H9 (cell line): Measurements from ENCODE around the gene C20orf96. TPM values are rescaled to one million over a fixed set of nuclear protein-coding genes. Genes with fewer than 3 reads are reported as not detected.
A peak's percentile ranks its signal among the peaks of the same experiment; 100 is the strongest.

Experiments used
- DNase-seq: peaks from one replicate; pipeline ENCODE4 v3.0.0-alpha.2; 2017
- H2AFZ ChIP-seq: one replicate; pipeline ENCODE4 v1.6.1; 2013; ENCODE audit warnings: mild to moderate bottlenecking, low read length, control low read depth, moderate library complexity
- H2AK5ac ChIP-seq: 2 replicates; pipeline ENCODE4 v1.6.1; 2013; ENCODE audit warnings: low read length, control low read depth, mixed read lengths; ENCODE audit not compliant: insufficient read length
- H2BK120ac ChIP-seq: one replicate; pipeline ENCODE4 v1.6.1; 2013; ENCODE audit warnings: low read depth, mild to moderate bottlenecking, low read length, control low read depth, inconsistent platforms; ENCODE audit not compliant: poor library complexity, severe bottlenecking
- H2BK12ac ChIP-seq: 2 replicates; pipeline ENCODE4 v1.6.1; 2013; ENCODE audit warnings: low read length, control low read depth, mixed read lengths, low read depth; ENCODE audit not compliant: insufficient read length
- H2BK15ac ChIP-seq: 2 replicates; pipeline ENCODE4 v1.6.1; 2013; ENCODE audit warnings: low read depth, low read length, control low read depth
- H2BK20ac ChIP-seq: one replicate; pipeline ENCODE4 v1.6.1; 2013; ENCODE audit warnings: low read depth, mild to moderate bottlenecking, low read length, control low read depth, inconsistent platforms; ENCODE audit not compliant: poor library complexity, severe bottlenecking
- H2BK5ac ChIP-seq: 2 replicates; pipeline ENCODE4 v1.6.1; 2013; ENCODE audit warnings: low read length, control low read depth, mixed read lengths; ENCODE audit not compliant: insufficient read length
- H3K14ac ChIP-seq: 2 replicates; pipeline ENCODE4 v1.6.1; 2013; ENCODE audit warnings: low read length, control low read depth; ENCODE audit not compliant: insufficient read depth
- H3K18ac ChIP-seq: 2 replicates; pipeline ENCODE4 v1.6.1; 2013; ENCODE audit warnings: low read depth, mild to moderate bottlenecking, mixed read lengths, low read length, control low read depth; ENCODE audit not compliant: insufficient read length
- H3K23ac ChIP-seq: 2 replicates; pipeline ENCODE4 v1.6.1; 2013; ENCODE audit warnings: low read length, control low read depth, mixed read lengths, low read depth; ENCODE audit not compliant: insufficient read length
- H3K23me2 ChIP-seq: 2 replicates; pipeline ENCODE4 v1.6.1; 2013; ENCODE audit warnings: low read depth, mild to moderate bottlenecking, mixed read lengths, low read length, control low read depth; ENCODE audit not compliant: insufficient read length, poor library complexity, severe bottlenecking
- H3K27ac ChIP-seq: 2 replicates; pipeline ENCODE4 v1.5.1; 2013; ENCODE audit warnings: low read length, control low read depth, mixed read lengths, low read depth; ENCODE audit not compliant: insufficient read length
- H3K27me3 ChIP-seq: 2 replicates; pipeline ENCODE4 v1.6.1; 2013; ENCODE audit warnings: low read length, control low read depth, inconsistent platforms; ENCODE audit not compliant: insufficient read depth
- H3K4ac ChIP-seq: 2 replicates; pipeline ENCODE4 v1.6.1; 2013; ENCODE audit warnings: low read depth, mild to moderate bottlenecking, control low read depth, inconsistent platforms, low read length, moderate library complexity
- H3K4me1 ChIP-seq: 2 replicates; pipeline ENCODE4 v1.6.1; 2013; ENCODE audit warnings: low read length, control low read depth, inconsistent platforms; ENCODE audit not compliant: insufficient read depth
- H3K4me2 ChIP-seq: 2 replicates; pipeline ENCODE4 v1.6.1; 2013; ENCODE audit warnings: low read length, control low read depth, mixed read lengths; ENCODE audit not compliant: insufficient read length, insufficient read depth
- H3K56ac ChIP-seq: 2 replicates; pipeline ENCODE4 v1.6.1; 2013; ENCODE audit warnings: low read depth, mild to moderate bottlenecking, mixed read lengths, low read length, control low read depth; ENCODE audit not compliant: insufficient read length
- H3K79me1 ChIP-seq: 2 replicates; pipeline ENCODE4 v1.6.1; 2013; ENCODE audit warnings: low read depth, mild to moderate bottlenecking, moderate library complexity, low read length, control low read depth, inconsistent platforms; ENCODE audit not compliant: insufficient read depth, poor library complexity, severe bottlenecking
- H3K79me2 ChIP-seq: 2 replicates; pipeline ENCODE4 v1.6.1; 2013; ENCODE audit warnings: low read length, control low read depth, inconsistent platforms; ENCODE audit not compliant: insufficient read depth
- H3K9ac ChIP-seq: 2 replicates; pipeline ENCODE4 v1.6.1; 2013; ENCODE audit warnings: low read length, control low read depth, mixed read lengths; ENCODE audit not compliant: insufficient read length; ENCODE audit errors: extremely low read depth
- H3K9me3 ChIP-seq: one replicate; pipeline ENCODE4 v1.6.1; 2013; ENCODE audit warnings: low read depth, low read length, inconsistent platforms; ENCODE audit not compliant: control insufficient read depth
- H3T11ph ChIP-seq: one replicate; pipeline ENCODE4 v1.6.1; 2013; ENCODE audit warnings: mild to moderate bottlenecking, low read length, control low read depth, inconsistent platforms
- H4K20me1 ChIP-seq: one replicate; pipeline ENCODE4 v1.6.1; 2013; ENCODE audit not compliant: control insufficient read depth, insufficient read length, insufficient read depth
- H4K5ac ChIP-seq: 2 replicates; pipeline ENCODE4 v1.6.1; 2013; ENCODE audit warnings: low read depth, mild to moderate bottlenecking, mixed read lengths, low read length, control low read depth; ENCODE audit not compliant: insufficient read length
- H4K8ac ChIP-seq: replicated peaks from 2 replicates; pipeline ENCODE4 v1.6.1; 2013; ENCODE audit warnings: low read length, control low read depth, mixed read lengths, low read depth; ENCODE audit not compliant: insufficient read length
- H4K91ac ChIP-seq: 2 replicates; pipeline ENCODE4 v1.6.1; 2013; ENCODE audit warnings: low read depth, mild to moderate bottlenecking, moderate library complexity, mixed read lengths, low read length, control low read depth; ENCODE audit not compliant: insufficient read length
- H3K27ac Mint-ChIP-seq, 3 experiments: 2 replicates in 2 of 3; 3 replicates in 1 of 3; pipeline ENCODE4 v1.8.0; 2020 to 2021; ENCODE audit warnings: mixed read lengths in 3 of 3, mild to moderate bottlenecking in 1 of 3, moderate library complexity in 1 of 3
- H3K27me3 Mint-ChIP-seq: 2 replicates; pipeline ENCODE4 v1.8.0; 2021; ENCODE audit warnings: low read depth, mild to moderate bottlenecking, moderate library complexity, mixed read lengths
- H3K36me3 Mint-ChIP-seq, 3 experiments: 2 replicates in 2 of 3; 3 replicates in 1 of 3; pipeline ENCODE4 v1.8.0; 2020 to 2021; ENCODE audit warnings: low read depth in 3 of 3, mixed read lengths in 3 of 3; ENCODE audit not compliant: insufficient read depth in 1 of 3
- H3K4me1 Mint-ChIP-seq, 2 experiments: 2 replicates each; pipeline ENCODE4 v1.8.0; 2020; ENCODE audit warnings: mixed read lengths in 2 of 2
- H3K4me3 Mint-ChIP-seq, 2 experiments: 2 replicates in 1 of 2; 3 replicates in 1 of 2; pipeline ENCODE4 v1.8.0; 2020 to 2021; ENCODE audit warnings: mild to moderate bottlenecking in 2 of 2, mixed read lengths in 2 of 2, moderate library complexity in 1 of 2
- H3K9me3 Mint-ChIP-seq, 2 experiments: 2 replicates in 1 of 2; 3 replicates in 1 of 2; pipeline ENCODE4 v1.8.0; 2020; ENCODE audit warnings: mild to moderate bottlenecking in 2 of 2, mixed read lengths in 2 of 2, moderate library complexity in 1 of 2
- CTCF ChIP-seq: fragments of 200-600 bp; sonication (generic); conservative IDR thresholded peaks from 3 replicates; pipeline ENCODE4 v1.8.0; 2021; ENCODE audit warnings: antibody characterized with exemption, mild to moderate bottlenecking
- WGBS: extraction: QIAGEN DNeasy Blood & Tissue Kit; methylation state at CpG from one replicate; pipeline ENCODE4 v1.1.7; 2013; ENCODE audit warnings: missing lambda C conversion rate, low lambda C conversion rate, mixed read lengths; ENCODE audit not compliant: insufficient read length; ENCODE audit errors: extremely low coverage; 5-methylcytosine and 5-hydroxymethylcytosine counted together
- total RNA-seq: library from RNA; stranded (reverse); gene quantifications from 2 replicates; pipeline ENCODE4 v1.2.1, GENCODE V29; 2021

Gene C20orf96
- total RNA-seq, 1 experiment from 2014 or later: 14.5 TPM

- Histone ChIP-seq H2BK120ac (no peak overlapping the region), H3K14ac (peak overlapping the region; percentile 80), H3K56ac (no peak overlapping the region), H2BK12ac (no peak overlapping the region), H3T11ph (no peak overlapping the region), H3K79me1 (no peaks in the 10 kb centered on the region), H3K27me3 (no peaks in the 10 kb centered on the region; the same call in 1 of the 2 replicates), H2BK5ac (no peak overlapping the region), H3K9me3 (no peaks in the 10 kb centered on the region), H3K23ac (peak overlapping the region; percentile 8), H3K23me2 (peaks cover 24% of the 10 kb centered on the region), H4K5ac (no peak overlapping the region), H2BK15ac (no peak overlapping the region), H4K8ac (no peak overlapping the region), H2AFZ (no peak overlapping the region), H3K27ac (peak overlapping the region; percentile 17), H2AK5ac (no peak overlapping the region), H4K20me1 (no peaks in the 10 kb centered on the region), H3K18ac (peak overlapping the region; percentile 28), H3K4me1 (peaks cover 10% of the 10 kb centered on the region; the same call in 1 of the 2 replicates), H3K4ac (no peak overlapping the region), H3K79me2 (peaks cover 17% of the 10 kb centered on the region; the same call in 1 of the 2 replicates), H3K4me2 (peak overlapping the region; percentile 96), H4K91ac (no peak overlapping the region), H2BK20ac (no peak overlapping the region), H3K9ac (peak overlapping the region; percentile 96)
- H3K27ac Mint-ChIP-seq: peak overlapping the region; percentile 93 to 97 (median 94)
- no peak for TF ChIP-seq CTCF
- H3K27me3 Mint-ChIP-seq: peaks cover 30% of the 10 kb centered on the region
- DNase-seq: no peak
- H3K4me1 Mint-ChIP-seq: peaks cover 49 to 52% of the 10 kb centered on the region in 2 experiments
- H3K36me3 Mint-ChIP-seq: peaks cover 8 to 17% (median 13%) of the 10 kb centered on the region in 3 experiments
- H3K4me3 Mint-ChIP-seq: peak overlapping the region; percentile 95 to 99
- H3K9me3 Mint-ChIP-seq: peaks cover 0 to 4% of the 10 kb centered on the region in 2 experiments; a peak in 3 of 5 replicates
- no CpG with 5 or more reads among the region's 75 CpGs for WGBS
Measured at GRCh38 chr20:297925-298775, 7.6 kb upstream of the C20orf96 start.
